GM19328 (cell line): ENCODE measurements around the gene DNAI2.

ENCODE experiments used
- ATAC-seq: cut with Tn5 transposase; IDR thresholded peaks from one replicate; pipeline ENCODE4 v1.9.1; 2021; ENCODE audit warnings: mild to moderate bottlenecking, moderate library complexity; ENCODE audit not compliant: unreplicated experiment

Gene DNAI2

DNA sequence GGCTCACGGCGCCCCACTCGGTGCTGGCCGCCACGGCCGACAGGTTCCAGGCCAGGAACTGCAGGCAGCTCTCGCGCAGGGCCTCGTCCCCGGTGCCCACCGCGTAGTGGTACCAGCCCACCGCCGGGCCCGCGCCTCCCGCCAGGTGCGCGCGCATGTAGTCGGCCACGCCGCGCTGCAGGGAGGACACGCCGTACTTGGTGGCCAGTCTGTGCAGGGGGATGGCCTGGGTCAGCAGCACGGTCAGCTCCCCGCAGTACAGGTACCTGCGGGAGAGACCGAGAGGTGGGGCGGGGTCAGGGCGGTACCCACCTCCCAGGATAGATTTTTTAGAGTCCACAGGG is 83.4 kb downstream of the DNAI2 start:
- no peak for ATAC-seq

DNA sequence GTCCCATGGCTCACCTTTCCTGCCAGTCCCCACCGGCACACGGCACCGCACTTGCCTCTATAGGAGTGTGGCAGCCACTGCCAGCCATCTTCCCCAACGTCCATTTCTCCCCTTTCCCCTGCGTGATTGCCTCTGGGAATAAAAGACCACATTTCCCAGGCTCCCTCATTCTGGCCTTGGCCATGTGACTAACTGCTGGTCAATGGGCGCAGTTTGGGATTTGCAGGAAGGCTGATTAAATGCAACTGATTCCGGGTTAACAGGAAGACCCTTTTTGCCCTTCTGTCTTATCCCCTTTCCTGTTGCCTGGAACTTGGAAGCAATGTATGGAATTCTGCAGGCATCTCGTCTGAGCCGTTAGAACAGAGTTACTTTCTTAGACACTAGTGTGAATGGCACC is 84.7 kb downstream of the DNAI2 start:
- ATAC-seq = no peak

DNA sequence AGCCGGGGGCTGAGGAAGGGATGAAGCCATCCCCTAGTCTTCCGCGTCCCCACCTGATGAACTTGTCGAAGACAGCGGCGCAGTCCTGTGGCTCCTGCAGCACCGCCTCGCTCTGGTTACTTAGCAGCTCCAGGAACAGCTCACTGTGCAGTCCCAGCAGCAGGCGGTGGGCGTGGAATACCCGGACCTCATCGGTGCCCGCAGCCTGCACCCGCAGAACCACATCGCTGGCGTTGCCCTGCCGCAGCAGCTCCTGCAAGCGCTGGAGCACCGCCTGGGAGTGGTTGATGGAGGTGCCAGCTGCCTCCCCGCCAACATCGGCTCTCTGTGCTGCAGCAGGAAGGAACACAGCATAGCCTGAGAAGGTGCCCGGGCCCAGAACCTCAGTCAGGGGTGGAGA is 85.9 kb downstream of the DNAI2 start:
- no peak for ATAC-seq

DNA sequence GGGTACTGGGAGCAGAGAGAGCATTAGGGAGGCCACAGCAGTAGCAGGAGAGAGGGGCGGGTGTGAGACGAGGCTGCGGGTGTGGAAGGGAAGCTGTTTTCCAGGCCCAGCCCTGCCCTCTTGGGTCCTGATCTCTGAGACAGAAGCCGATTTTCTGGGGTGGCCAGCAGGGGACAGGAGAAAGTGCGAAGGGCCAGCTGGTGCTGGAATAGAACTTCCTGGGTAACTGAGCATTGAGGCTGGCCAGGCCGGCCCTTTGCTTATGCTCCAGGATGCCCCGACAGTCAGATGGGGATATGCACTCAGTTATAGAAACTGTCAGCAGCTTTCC is 86.8 kb downstream of the DNAI2 start:
- no peak for ATAC-seq

GRCh38 chr17:74361230-74362068 is 87.4 kb downstream of the DNAI2 start, which contains the start of gene BTBD17:
BTBD17 (minus strand) TSS chr17:74361868; CDS start chr17:74361819, 49 bp downstream.
- ATAC-seq = no peak

DNA sequence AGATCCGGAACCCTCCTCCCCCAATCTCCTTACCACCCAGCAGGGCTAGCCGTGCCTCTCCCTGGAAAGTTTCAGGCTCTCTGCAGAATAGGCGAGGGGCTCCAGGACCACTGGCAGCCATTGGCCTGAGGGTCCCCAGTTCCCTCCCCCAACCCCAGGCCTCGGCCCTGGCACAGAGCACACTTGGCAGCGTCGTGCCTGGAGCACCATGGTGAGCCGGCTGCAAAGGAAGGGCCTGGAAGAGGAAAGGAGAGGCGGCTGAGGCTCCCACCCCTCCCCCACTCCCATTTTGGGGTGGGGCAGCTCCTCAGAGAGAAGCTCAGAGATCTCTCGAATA is 88.0 kb downstream of the DNAI2 start:
- ATAC-seq = no peak

DNA sequence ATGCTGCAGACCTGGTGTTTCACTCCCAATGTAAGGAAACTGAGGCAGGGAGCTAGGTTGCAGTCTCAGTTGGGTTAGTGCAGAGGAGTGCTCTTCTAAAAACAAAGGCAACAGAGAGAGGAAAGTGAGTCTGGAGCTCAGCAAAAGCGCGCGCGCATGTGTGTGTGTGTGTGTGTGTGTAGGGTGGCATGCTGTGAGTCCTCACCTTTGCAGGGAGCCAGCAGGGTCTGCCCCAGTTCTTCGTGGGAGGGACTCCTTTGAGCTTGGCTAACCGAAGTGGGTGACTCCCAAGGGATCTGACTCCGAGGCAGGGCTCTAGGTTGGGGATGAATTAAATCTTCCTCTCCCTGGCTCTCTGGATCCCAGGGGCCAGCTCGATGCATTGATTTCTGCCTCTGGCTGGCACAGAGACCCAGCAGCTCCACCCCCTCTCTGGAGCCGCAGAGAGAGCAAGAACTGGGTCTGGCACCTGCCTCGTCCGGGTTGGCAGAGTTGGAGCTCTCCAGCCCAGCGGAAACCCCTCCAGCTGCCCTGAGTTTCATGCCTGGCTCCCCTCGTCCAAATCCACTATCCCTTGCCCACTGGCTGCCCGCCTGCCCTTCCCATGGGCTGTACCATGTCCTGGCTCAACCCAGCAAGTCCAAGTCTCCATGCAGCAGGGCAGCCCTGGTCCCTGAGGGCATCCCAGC is 88.9 kb downstream of the DNAI2 start:
- no peak for ATAC-seq
